Ovary (tissue), 3 donors: Measurements from ENCODE around the gene ACVR1B.

ENCODE experiments used
- CTCF ChIP-seq, 3 donors: fragments of 450-650 bp in 2 of 3; fragments of 200-600 bp in 1 of 3; IDR thresholded peaks; one replicate each; pipeline versions ENCODE4 v1.5.1 to v1.8.0; 2016 to 2022; ENCODE audit warnings: antibody characterized with exemption in 3 of 3, mild to moderate bottlenecking in 1 of 3
- EP300 ChIP-seq: sonication (generic); formaldehyde crosslinking; IDR thresholded peaks from one replicate; pipeline ENCODE4 v1.6.1; 2017; ENCODE audit warnings: antibody characterized with exemption
- donor health status: DM: no; HTN: no; CAD: no.

- TF ChIP-seq CTCF (IDR thresholded peaks at IDR 0.05) (no peak), EP300 (no peak)
Measured at GRCh38 chr12:52009081-52009751, 57.7 kb downstream of the ACVR1B start.
